GM23338 (cell line): Measurements from ENCODE around the gene ZNF850. TPM values are rescaled to one million over a fixed set of nuclear protein-coding genes. Genes with fewer than 3 reads are reported as not detected.
A peak's percentile ranks its signal among the peaks of the same experiment; 100 is the strongest.

Experiments used
- ATAC-seq: fragments of 200-7000 bp; cut with Tn5 transposase; 3 replicates; pipeline ENCODE4 v1.9.1; 2020
- DNase-seq: peaks from one replicate; pipeline ENCODE4 v3.0.0-alpha.2; 2015; ENCODE audit warnings: low spot score
- H2AFZ ChIP-seq: fragments of 200-600 bp; sonication (generic); 2 replicates; pipeline ENCODE4 v1.8.0; 2016; ENCODE audit warnings: antibody characterized with exemption, mild to moderate bottlenecking, moderate library complexity
- H3F3A ChIP-seq: fragments of 200-600 bp; sonication (generic); replicated peaks from 2 replicates; pipeline ENCODE4 v1.8.0; 2017; ENCODE audit warnings: antibody characterized with exemption, mixed run types, low read depth
- H3K27ac ChIP-seq: fragments of 200-600 bp; sonication (generic); 2 replicates; pipeline ENCODE4 v1.6.1; 2016; ENCODE audit warnings: low read depth
- H3K27me3 ChIP-seq: fragments of 200-600 bp; sonication (generic); 2 replicates; pipeline ENCODE4 v1.8.0; 2016; ENCODE audit warnings: mild to moderate bottlenecking, mixed run types, moderate library complexity; ENCODE audit not compliant: insufficient read depth
- H3K36me3 ChIP-seq: fragments of 200-600 bp; sonication (generic); 2 replicates; pipeline ENCODE4 v1.8.0; 2016; ENCODE audit warnings: mild to moderate bottlenecking; ENCODE audit not compliant: insufficient read depth
- H3K4me1 ChIP-seq: fragments of 200-600 bp; sonication (generic); 2 replicates; pipeline ENCODE4 v1.8.0; 2016; ENCODE audit warnings: mild to moderate bottlenecking, moderate library complexity; ENCODE audit not compliant: insufficient read depth
- H3K4me2 ChIP-seq: fragments of 200-600 bp; sonication (generic); 2 replicates; pipeline ENCODE4 v1.7.1; 2017; ENCODE audit warnings: mixed run types
- H3K4me3 ChIP-seq: fragments of 200-600 bp; sonication (generic); 2 replicates; pipeline ENCODE4 v1.6.1; 2016; ENCODE audit warnings: mixed run types
- H3K79me2 ChIP-seq: fragments of 200-600 bp; sonication (generic); replicated peaks from 2 replicates; pipeline ENCODE4 v1.8.0; 2017; ENCODE audit warnings: mild to moderate bottlenecking; ENCODE audit not compliant: insufficient read depth
- H3K9me2 ChIP-seq: fragments of 200-600 bp; sonication (generic); 2 replicates; pipeline ENCODE4 v1.8.0; 2017; ENCODE audit not compliant: insufficient read depth
- H4K20me1 ChIP-seq: fragments of 200-600 bp; sonication (generic); replicated peaks from 2 replicates; pipeline ENCODE4 v1.8.0; 2017; ENCODE audit warnings: mild to moderate bottlenecking; ENCODE audit not compliant: insufficient read depth
- H3K27ac Mint-ChIP-seq: 2 replicates; pipeline ENCODE4 v1.8.0; 2020; ENCODE audit warnings: inconsistent platforms, mild to moderate bottlenecking, moderate library complexity, mixed read lengths
- H3K27me3 Mint-ChIP-seq: 3 replicates; pipeline ENCODE4 v1.8.0; 2022; ENCODE audit warnings: low read depth, mild to moderate bottlenecking, moderate library complexity, mixed read lengths, inconsistent platforms; ENCODE audit not compliant: insufficient read depth, poor library complexity
- H3K36me3 Mint-ChIP-seq: 3 replicates; pipeline ENCODE4 v1.8.0; 2021; ENCODE audit warnings: low read depth, mild to moderate bottlenecking, inconsistent platforms, moderate library complexity, mixed read lengths
- H3K4me1 Mint-ChIP-seq: 3 replicates; pipeline ENCODE4 v1.8.0; 2020; ENCODE audit warnings: mild to moderate bottlenecking, inconsistent platforms, mixed read lengths
- H3K4me3 Mint-ChIP-seq: 3 replicates; pipeline ENCODE4 v1.8.0; 2021; ENCODE audit warnings: moderate library complexity, mild to moderate bottlenecking, inconsistent platforms, mixed read lengths
- H3K9me3 Mint-ChIP-seq: 3 replicates; pipeline ENCODE4 v1.8.0; 2020; ENCODE audit warnings: moderate library complexity, mild to moderate bottlenecking, inconsistent platforms, mixed read lengths
- CREB1 ChIP-seq: fragments of 250-450 bp; sonication (Bioruptor Pico); IDR thresholded peaks from 2 replicates; pipeline ENCODE4 v1.5.0; 2020; ENCODE audit warnings: low read depth, mild to moderate bottlenecking, moderate library complexity
- CTCF ChIP-seq, 2 experiments: fragments of 200-600 bp in 1 of 2; sonication (generic) in 1 of 2; conservative IDR thresholded peaks; 2 replicates each; pipeline versions ENCODE4 v1.5.1 to v1.6.1; 2016 to 2017; ENCODE audit warnings: antibody characterized with exemption in 2 of 2, low read depth in 2 of 2, mild to moderate bottlenecking in 2 of 2, moderate library complexity in 1 of 2
- ETS1 ChIP-seq: IDR thresholded peaks from 2 replicates; pipeline ENCODE4 v1.6.1; 2016; ENCODE audit warnings: antibody characterized with exemption
- EZH2phosphoT487 ChIP-seq: fragments of 200-600 bp; sonication (generic); IDR thresholded peaks from one replicate; pipeline ENCODE4 v1.8.1; 2018; ENCODE audit warnings: antibody characterized with exemption; ENCODE audit not compliant: unreplicated experiment
- JUNB ChIP-seq: IDR thresholded peaks from one replicate; pipeline ENCODE4 v1.6.1; 2016; ENCODE audit warnings: antibody characterized with exemption; ENCODE audit not compliant: unreplicated experiment
- NANOG ChIP-seq: IDR thresholded peaks from 2 replicates; pipeline ENCODE4 v1.6.1; 2016; ENCODE audit warnings: antibody characterized with exemption, borderline replicate concordance
- POLR2AphosphoS5 ChIP-seq: IDR thresholded peaks from 2 replicates; pipeline ENCODE4 v1.6.1; 2016; ENCODE audit warnings: antibody characterized with exemption, low read depth
- REST ChIP-seq: IDR thresholded peaks from one replicate; pipeline ENCODE4 v1.6.1; 2018; ENCODE audit warnings: antibody characterized with exemption; ENCODE audit not compliant: unreplicated experiment
- ZNF114 ChIP-seq: fragments of 250-450 bp; sonication (Bioruptor Pico); IDR thresholded peaks from 2 replicates; pipeline ENCODE4 v1.5.0; 2020; ENCODE audit warnings: mild to moderate bottlenecking, moderate library complexity
- polyA plus RNA-seq: library from polyadenylated mRNA; unstranded; fragments of >200 nt; fragmentation: Nextera tagmentation; extraction: Ambion mirVana; gene quantifications from 2 replicates; pipeline ENCODE4 v1.2.1, GENCODE V29; 2016
- total RNA-seq: library from RNA; depleted of rRNA; stranded (reverse); fragments of >200 nt; shearing (Covaris generic); gene quantifications from 2 replicates; pipeline ENCODE4 v1.2.3, GENCODE V29; 2014; rRNA removed

Gene ZNF850
- total and polyA plus RNA-seq, 2 experiments from 2014 or later: 7.7 to 41.1 TPM

- no peak overlapping the region for H3K27ac ChIP-seq
- peaks cover 56% of the 10 kb centered on the region for H3K79me2 ChIP-seq
- peak overlapping the region; percentile 50; the same call in 1 of the 2 replicates for H3K27ac Mint-ChIP-seq
- peaks cover 40% of the 10 kb centered on the region for H3K36me3 Mint-ChIP-seq
- H3K4me3 ChIP-seq: peak overlapping the region; percentile 80
- ATAC-seq: no peak
- peak overlapping the region; percentile 99 for H3K4me3 Mint-ChIP-seq
- no peak for DNase-seq
- peak overlapping the region; percentile 93 for H2AFZ ChIP-seq
- H3K9me3 Mint-ChIP-seq: peaks cover 12% of the 10 kb centered on the region; the same call in 2 of the 3 replicates
- no peaks in the 10 kb centered on the region for H3K4me1 ChIP-seq
- H3K36me3 ChIP-seq: peaks cover 5% of the 10 kb centered on the region; the same call in 1 of the 2 replicates
- H3F3A ChIP-seq: no peaks in the 10 kb centered on the region
- H3K27me3 ChIP-seq: no peaks in the 10 kb centered on the region
- TF ChIP-seq REST: no peak
- TF ChIP-seq POLR2AphosphoS5: no peak
- no peak for TF ChIP-seq CTCF (conservative IDR thresholded peaks at IDR 0.05; ENCODE audit: low read depth in 2 of 2)
- TF ChIP-seq CREB1 (CRISPR knock-in tag): no peak
- no peak for TF ChIP-seq NANOG
- TF ChIP-seq JUNB: no peak
- no peak for TF ChIP-seq ZNF114 (CRISPR knock-in tag)
- TF ChIP-seq EZH2phosphoT487: no peak
- TF ChIP-seq ETS1: no peak
- H3K9me2 ChIP-seq: no peaks in the 10 kb centered on the region
- H3K27me3 Mint-ChIP-seq: peaks cover 4% of the 10 kb centered on the region
- H3K4me2 ChIP-seq: peak overlapping the region; percentile 75
- peaks cover 13% of the 10 kb centered on the region for H3K4me1 Mint-ChIP-seq
- peaks cover 7% of the 10 kb centered on the region for H4K20me1 ChIP-seq
Observed at GRCh38 chr19:36665832-36666231, 106.8 kb downstream of the ZNF850 start.

Other genes with a start within 250 kb of the ZNF850 start
- 32.6 and 35.9 TPM in 2 replicates for gene ZNF260, start 244.5 kb downstream of the ZNF850 start, total RNA-seq
- gene ZNF260, start 244.5 kb downstream of the ZNF850 start, polyA plus RNA-seq: 19.4 and 26.8 TPM in 2 replicates
- 12.8 and 16.5 TPM in 2 replicates for gene ZNF529, start 199.5 kb downstream of the ZNF850 start, total RNA-seq
- 6.1 and 9.2 TPM in 2 replicates for gene ZNF529, start 199.5 kb downstream of the ZNF850 start, polyA plus RNA-seq
- gene ZNF382, start 167.5 kb downstream of the ZNF850 start, total RNA-seq: 11.5 and 12.4 TPM in 2 replicates
- gene ZNF382, start 167.5 kb downstream of the ZNF850 start, polyA plus RNA-seq: 3.2 and 3.8 TPM in 2 replicates
- gene ZNF461, start 106.0 kb downstream of the ZNF850 start, total RNA-seq: 6.9 and 9.1 TPM in 2 replicates
- gene ZNF461, start 106.0 kb downstream of the ZNF850 start, polyA plus RNA-seq: 3.0 and 3.1 TPM in 2 replicates
- gene ZNF567, start 85.2 kb downstream of the ZNF850 start, total RNA-seq: 15.6 and 15.8 TPM in 2 replicates
- 17.3 and 17.6 TPM in 2 replicates for gene ZNF567, start 85.2 kb downstream of the ZNF850 start, polyA plus RNA-seq
- 5.2 and 5.4 TPM in 2 replicates for gene ZNF790, start 65.6 kb upstream of the ZNF850 start, total RNA-seq
- gene ZNF790, start 65.6 kb upstream of the ZNF850 start, polyA plus RNA-seq: 5.9 and 8.4 TPM in 2 replicates
- 5.5 and 17.7 TPM in 2 replicates for gene ZNF345, start 78.1 kb upstream of the ZNF850 start, total RNA-seq
- 5.2 and 5.7 TPM in 2 replicates for gene ZNF345, start 78.1 kb upstream of the ZNF850 start, polyA plus RNA-seq
- gene ZNF829, start 143.5 kb upstream of the ZNF850 start, total RNA-seq: 6.4 and 8.5 TPM in 2 replicates
- gene ZNF829, start 143.5 kb upstream of the ZNF850 start, polyA plus RNA-seq: 4.3 and 5.9 TPM in 2 replicates
- 10.3 and 10.5 TPM in 2 replicates for gene ZNF568, start 143.5 kb upstream of the ZNF850 start, total RNA-seq
- gene ZNF568, start 143.5 kb upstream of the ZNF850 start, polyA plus RNA-seq: 5.9 and 7.6 TPM in 2 replicates